Esophagus squamous epithelium (tissue), 5 donors: ENCODE results near the gene CEP20. TPM values are rescaled to one million over a fixed set of nuclear protein-coding genes. Genes with fewer than 3 reads are reported as not detected.
A peak's percentile ranks its signal among the peaks of the same experiment; 100 is the strongest.

Source experiments
- DNase-seq: peaks from one replicate; lab custom pipeline; 2025; lab: John Stamatoyannopoulos, UW
- H3K27ac ChIP-seq, 4 donors: fragments of 200-600 bp; sonication (generic); one replicate each; pipeline ENCODE4 v1.5.1; 2016 to 2019; ENCODE audit warnings: mild to moderate bottlenecking in 1 of 4
- H3K27me3 ChIP-seq, 4 donors: fragments of 200-600 bp; sonication (generic); 1 replicate in 3 of 4; 2 replicates in 1 of 4; pipeline versions ENCODE4 v1.5.1 to v1.6.0; 2017 to 2021; ENCODE audit warnings: antibody characterized with exemption in 1 of 4
- H3K36me3 ChIP-seq, 3 donors: fragments of 200-600 bp; sonication (generic); one replicate each; pipeline ENCODE4 v1.5.1; 2016 to 2019
- H3K4me1 ChIP-seq, 3 donors: fragments of 200-600 bp; sonication (generic); one replicate each; pipeline ENCODE4 v1.5.1; 2017 to 2019
- H3K4me3 ChIP-seq, 4 donors: fragments of 200-600 bp; sonication (generic); 1 replicate in 3 of 4; 2 replicates in 1 of 4; pipeline ENCODE4 v1.5.1; 2016 to 2019; ENCODE audit warnings: mild to moderate bottlenecking in 2 of 4, moderate library complexity in 1 of 4
- H3K9me3 ChIP-seq, 3 donors: fragments of 200-600 bp; sonication (generic); one replicate each; pipeline ENCODE4 v1.5.1; 2016 to 2019
- CTCF ChIP-seq, 6 experiments: fragments of 450-650 bp in 4 of 6; fragments of 200-600 bp in 2 of 6; sonication (generic) in 2 of 6; IDR thresholded peaks; one replicate each; pipeline ENCODE4 v1.5.1; 2016 to 2019; ENCODE audit warnings: antibody characterized with exemption in 6 of 6, mild to moderate bottlenecking in 4 of 6, moderate library complexity in 4 of 6
- POLR2A ChIP-seq, 4 donors: fragments of 450-650 bp; IDR thresholded peaks; one replicate each; pipeline ENCODE4 v1.6.1; 2017; ENCODE audit warnings: antibody characterized with exemption in 4 of 4, mild to moderate bottlenecking in 4 of 4, moderate library complexity in 3 of 4
- WGBS, 2 donors: methylation state at CpG; one replicate each; pipeline ENCODE4 v1.1.5; 2018; 5-methylcytosine and 5-hydroxymethylcytosine counted together
- intact Hi-C: fragments of 100-400 bp; cut with DNase I; formaldehyde crosslinking; loops from one replicate; pipeline ENCODE4 v1.15.0; 2022
- total RNA-seq, 4 donors: library from RNA; depleted of rRNA; stranded (reverse); fragments of >200 nt; gene quantifications; one replicate each; pipeline ENCODE4 v1.1.0, GENCODE V29; 2016
- donor health status: DM: yes; HTN: yes; CAD: no.

CEP20 gene
- total RNA-seq, 4 donors from 2014 or later, result 36.1 to 74.3 (median 42.5) TPM

- Histone ChIP-seq H3K27me3 (no peaks in the 10 kb centered on the region), H3K27ac (peak overlapping the region; percentile 94 to 98 (median 97)), H3K4me1 (peaks cover 23 to 66% (median 26%) of the 10 kb centered on the region in 3 donors), H3K9me3 (no peaks in the 10 kb centered on the region), H3K36me3 (peaks cover 0 to 18% (median 9%) of the 10 kb centered on the region in 3 donors), H3K4me3 (peak overlapping the region; percentile 89 to 95 (median 93))
- no peak for TF ChIP-seq POLR2A (IDR thresholded peaks at IDR 0.05)
- TF ChIP-seq CTCF (IDR thresholded peaks at IDR 0.05), result no peak
- WGBS, 2 donors, result 71 to 79% methylated on average over 4 of the region's 4 CpGs
- DNase-seq, result no peak
- intact Hi-C loops, result loop anchor here (10.0 kb wide), 1 partner anchor 58 kb away; the partner anchor contains the start of gene ABCC1
Measured at GRCh38 chr16:15887283-15887682, 1.1 kb downstream of the CEP20 start.

- no peak for DNase-seq
- intact Hi-C loops, result loop anchor here (10.0 kb wide), 1 partner anchor 59 kb away; the partner anchor contains the start of gene ABCC1
- Histone ChIP-seq H3K4me3 (no peak overlapping the region), H3K36me3 (peaks cover 6 to 30% (median 17%) of the 10 kb centered on the region in 3 donors), H3K27ac (peak overlapping the region in 3 of 4 donors; percentile 97 to 98 (median 97)), H3K9me3 (no peaks in the 10 kb centered on the region), H3K4me1 (peaks cover 23 to 68% (median 26%) of the 10 kb centered on the region in 3 donors), H3K27me3 (no peaks in the 10 kb centered on the region)
- TF ChIP-seq POLR2A (IDR thresholded peaks at IDR 0.05) (no peak), CTCF (IDR thresholded peaks at IDR 0.05) (no peak)
- WGBS, 2 donors, result 30 to 46% methylated on average over 1 of the region's 1 CpG
Measured at GRCh38 chr16:15886078-15886477, 2.3 kb downstream of the CEP20 start.

- TF ChIP-seq POLR2A (IDR thresholded peaks at IDR 0.05), result no peak
- TF ChIP-seq CTCF (IDR thresholded peaks at IDR 0.05), result no peak
- 86 to 89% methylated on average over 5 of the region's 5 CpGs for WGBS, 2 donors
- no peak overlapping the region for H3K4me3 ChIP-seq
- peaks cover 23 to 73% (median 26%) of the 10 kb centered on the region in 3 donors for H3K4me1 ChIP-seq
- H3K27ac ChIP-seq, result peak overlapping the region in 3 of 4 donors; percentile 97 to 98 (median 97)
- no peaks in the 10 kb centered on the region for H3K27me3 ChIP-seq
- peaks cover 6 to 35% (median 17%) of the 10 kb centered on the region in 3 donors for H3K36me3 ChIP-seq
- H3K9me3 ChIP-seq, result no peaks in the 10 kb centered on the region
- DNase-seq, result no peak
- intact Hi-C loops, result loop anchor here (10.0 kb wide), 1 partner anchor 59 kb away; the partner anchor contains the start of gene ABCC1
Measured at GRCh38 chr16:15885560-15886001, 2.8 kb downstream of the CEP20 start.

- no peak for DNase-seq
- H3K4me3 ChIP-seq, result no peak overlapping the region
- peaks cover 6 to 49% (median 17%) of the 10 kb centered on the region in 3 donors for H3K36me3 ChIP-seq
- H3K4me1 ChIP-seq, result peaks cover 14 to 73% (median 27%) of the 10 kb centered on the region in 3 donors
- no peaks in the 10 kb centered on the region for H3K27me3 ChIP-seq
- no peaks in the 10 kb centered on the region for H3K9me3 ChIP-seq
- WGBS, 2 donors, result 83 to 100% methylated on average over 3 of the region's 3 CpGs
- intact Hi-C loops, result loop anchor here (10.0 kb wide), 1 partner anchor 62 kb away; the partner anchor contains the start of gene ABCC1
- TF ChIP-seq CTCF (IDR thresholded peaks at IDR 0.05) (no peak), POLR2A (IDR thresholded peaks at IDR 0.05) (no peak)
- H3K27ac ChIP-seq, result peak overlapping the region in 1 of 4 donors; percentile 36
Measured at GRCh38 chr16:15882563-15882962, 5.8 kb downstream of the CEP20 start.

- intact Hi-C loops, result loop anchor here (10.0 kb wide), 1 partner anchor 63 kb away; the partner anchor contains the start of gene ABCC1
- Histone ChIP-seq H3K4me3 (no peak overlapping the region), H3K9me3 (no peaks in the 10 kb centered on the region), H3K36me3 (peaks cover 6 to 56% (median 17%) of the 10 kb centered on the region in 3 donors), H3K27me3 (no peaks in the 10 kb centered on the region), H3K27ac (peak overlapping the region in 2 of 4 donors; percentile 12 to 87), H3K4me1 (peaks cover 8 to 69% (median 20%) of the 10 kb centered on the region in 3 donors)
- DNase-seq, result no peak
- 91 to 97% methylated on average over 6 to 10 of the region's 13 CpGs for WGBS, 2 donors
- TF ChIP-seq POLR2A (IDR thresholded peaks at IDR 0.05), result no peak
- TF ChIP-seq CTCF (IDR thresholded peaks at IDR 0.05), result no peak
Measured at GRCh38 chr16:15881794-15882379, 6.5 kb downstream of the CEP20 start.
